Common myeloid progenitor, CD34-positive (primary cell): ENCODE measurements around the gene DHX9.

Experiments used
- CTCF ChIA-PET: fragments of 350-600 bp; sonication (Branson Sonifier 250); formaldehyde crosslinking; loops from one replicate; lab custom pipeline; 2021; ENCODE audit warnings: antibody characterized with exemption; lab: Charles Lee
- POLR2A ChIA-PET: fragments of 350-600 bp; sonication (Branson Sonifier 250); formaldehyde crosslinking; loops from one replicate; lab custom pipeline; 2021; ENCODE audit warnings: antibody characterized with exemption; lab: Charles Lee
- DNase-seq, 3 donors: peaks; one replicate each; pipeline versions ENCODE4 v3.0.0 to v3.0.0-alpha.2; 2013
- H3K27ac ChIP-seq, 2 experiments: 1 replicate in 1 of 2; 2 replicates in 1 of 2; pipeline ENCODE4 v1.7.0; 2013; ENCODE audit warnings: inconsistent platforms in 2 of 2, low read length in 2 of 2, mild to moderate bottlenecking in 2 of 2, low read depth in 1 of 2, moderate library complexity in 1 of 2; ENCODE audit not compliant: severe bottlenecking in 2 of 2, insufficient read depth in 1 of 2, poor library complexity in 1 of 2
- H3K27me3 ChIP-seq, 5 experiments: replicated peaks in 2 of 5; 1 replicate in 3 of 5; 2 replicates in 2 of 5; pipeline versions ENCODE4 v1.6.1 to v1.7.0; 2013; ENCODE audit warnings: low read length in 4 of 5, mild to moderate bottlenecking in 2 of 5, moderate library complexity in 2 of 5, inconsistent platforms in 1 of 5; ENCODE audit not compliant: insufficient read depth in 5 of 5, control insufficient read depth in 4 of 5
- H3K36me3 ChIP-seq, 4 experiments: 1 replicate in 2 of 4; 2 replicates in 2 of 4; pipeline versions ENCODE4 v1.6.1 to v1.7.0; 2013; ENCODE audit warnings: low read length in 3 of 4, control low read depth in 1 of 4, mild to moderate bottlenecking in 1 of 4; ENCODE audit not compliant: control insufficient read depth in 4 of 4, insufficient read depth in 4 of 4
- H3K4me1 ChIP-seq, 4 experiments: 1 replicate in 3 of 4; 2 replicates in 1 of 4; pipeline versions ENCODE4 v1.6.1 to v1.7.1; 2013; ENCODE audit warnings: low read length in 3 of 4, mild to moderate bottlenecking in 3 of 4, control low read depth in 1 of 4, inconsistent platforms in 1 of 4, moderate library complexity in 1 of 4; ENCODE audit not compliant: control insufficient read depth in 4 of 4, insufficient read depth in 4 of 4; ENCODE audit errors: control extremely low read depth in 1 of 4
- H3K4me3 ChIP-seq, 7 experiments: 1 replicate in 4 of 7; 2 replicates in 3 of 7; pipeline versions ENCODE4 v1.5.1 to v1.7.0; 2013; ENCODE audit warnings: mild to moderate bottlenecking in 7 of 7, low read length in 6 of 7, moderate library complexity in 6 of 7, inconsistent platforms in 2 of 7, low read depth in 2 of 7, control low read depth in 1 of 7; ENCODE audit not compliant: insufficient read depth in 4 of 7, control insufficient read depth in 1 of 7; ENCODE audit errors: extremely low read depth in 1 of 7
- H3K9me3 ChIP-seq, 5 experiments: 1 replicate in 4 of 5; 2 replicates in 1 of 5; pipeline versions ENCODE4 v1.6.1 to v1.7.1; 2013; ENCODE audit warnings: low read length in 4 of 5, mild to moderate bottlenecking in 2 of 5, inconsistent platforms in 1 of 5, low read depth in 1 of 5, moderate library complexity in 1 of 5; ENCODE audit not compliant: control insufficient read depth in 4 of 5, insufficient read depth in 2 of 5; ENCODE audit errors: control extremely low read depth in 1 of 5
- WGBS: methylation state at CpG from one replicate; pipeline ENCODE4 v1.1.5; 2013; ENCODE audit not compliant: insufficient coverage; 5-methylcytosine and 5-hydroxymethylcytosine counted together

Gene DHX9

GRCh38 chr1:182835806-182836205 is 3.3 kb upstream of the DHX9 start:
- H3K4me3 ChIP-seq = no peak overlapping the region
- H3K27ac ChIP-seq = no peak overlapping the region
- DNase-seq = no peak
- WGBS = 100% methylated on average over 8 of the region's 10 CpGs
- peaks cover 0 to 4% (median 0%) of the 10 kb centered on the region in 4 experiments for H3K36me3 ChIP-seq
- CTCF ChIA-PET = no interaction called here
- H3K4me1 ChIP-seq = peaks cover 7 to 16% (median 13%) of the 10 kb centered on the region in 4 experiments
- H3K9me3 ChIP-seq = no peaks in the 10 kb centered on the region
- POLR2A ChIA-PET = no interaction called here
- no peaks in the 10 kb centered on the region for H3K27me3 ChIP-seq

DNA sequence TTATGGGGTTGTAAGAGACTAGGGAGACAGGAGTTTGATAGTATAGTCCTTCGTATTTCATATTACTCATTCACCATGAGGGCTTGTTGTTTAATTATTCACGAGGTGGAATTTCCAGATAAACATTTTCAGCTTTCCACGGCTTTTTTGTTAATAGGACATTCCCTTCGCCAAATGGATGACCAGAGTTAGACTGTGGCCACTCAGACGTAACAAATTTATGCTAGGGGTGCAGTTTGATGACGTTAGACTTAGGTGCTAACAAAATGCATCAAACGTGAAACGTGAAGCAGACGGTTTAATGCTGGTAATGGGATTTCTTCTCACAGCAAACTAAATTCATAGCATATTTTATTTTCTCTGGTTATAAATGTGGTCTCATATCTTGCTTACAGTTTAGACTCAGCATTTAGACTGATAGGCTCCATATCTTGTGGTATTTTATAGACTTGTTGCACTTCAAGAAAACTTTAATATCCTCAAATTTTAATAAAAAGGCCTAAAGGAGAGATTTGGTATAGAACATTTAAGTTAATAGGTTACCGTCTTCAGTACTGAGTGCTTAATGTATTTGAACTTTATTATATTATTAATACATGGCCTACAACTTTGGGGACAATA is 2.3 kb downstream of the DHX9 start:
- peak overlapping the region in 1 of 2 experiments; percentile 26 for H3K27ac ChIP-seq
- peaks cover 14 to 54% (median 27%) of the 10 kb centered on the region in 4 experiments for H3K36me3 ChIP-seq
- no peak for DNase-seq
- H3K27me3 ChIP-seq = no peaks in the 10 kb centered on the region
- CTCF ChIA-PET = interaction anchor here (0.9 kb wide), 1 partner anchor 22 kb away, joined by 3 read pairs; no protein-coding TSS in a partner anchor
- WGBS = 100% methylated on average over 2 of the region's 10 CpGs
- H3K9me3 ChIP-seq = no peaks in the 10 kb centered on the region
- peaks cover 10 to 31% (median 26%) of the 10 kb centered on the region in 4 experiments for H3K4me1 ChIP-seq
- peak overlapping the region in 3 of 7 experiments; percentile 19 to 90 (median 70) for H3K4me3 ChIP-seq
- POLR2A ChIA-PET = interaction anchor here (0.7 kb wide), 1 partner anchor 229 kb away, joined by 8 read pairs; no protein-coding TSS in a partner anchor

DNA sequence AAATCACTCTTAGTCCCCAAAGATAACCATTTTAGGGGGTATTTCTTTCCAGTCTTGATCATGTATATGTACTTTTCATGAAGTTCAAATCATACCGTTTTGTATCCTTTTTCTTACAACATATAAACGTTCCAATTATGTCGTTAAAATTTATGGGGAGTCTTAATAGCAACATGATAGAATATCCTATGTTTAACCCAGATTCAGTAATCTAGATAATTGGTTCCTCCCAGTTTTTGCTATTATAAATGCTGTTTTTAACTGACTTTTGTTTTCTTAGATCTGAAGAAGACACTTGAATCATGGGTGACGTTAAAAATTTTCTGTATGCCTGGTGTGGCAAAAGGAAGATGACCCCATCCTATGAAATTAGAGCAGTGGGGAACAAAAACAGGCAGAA is 3.1 kb downstream of the DHX9 start:
- no peak for DNase-seq
- ChIA-PET POLR2A (no interaction called here), CTCF (interaction anchor here (0.8 to 1.4 kb wide), 2 partner anchors 25 to 238 kb away, joined by 3 read pairs; no protein-coding TSS in a partner anchor)
- Histone ChIP-seq H3K27me3 (no peaks in the 10 kb centered on the region), H3K9me3 (no peaks in the 10 kb centered on the region), H3K36me3 (peaks cover 17 to 62% (median 31%) of the 10 kb centered on the region in 4 experiments), H3K4me3 (peak overlapping the region in 2 of 7 experiments; percentile 10 to 13), H3K27ac (no peak overlapping the region), H3K4me1 (peaks cover 10 to 31% (median 26%) of the 10 kb centered on the region in 4 experiments)
- WGBS = 100% methylated on average over 1 of the region's 4 CpGs

- WGBS = 100% methylated on average over 1 of the region's 1 CpG
- no peak for DNase-seq
- H3K9me3 ChIP-seq = no peaks in the 10 kb centered on the region
- no peak overlapping the region for H3K27ac ChIP-seq
- no peak overlapping the region for H3K4me3 ChIP-seq
- H3K36me3 ChIP-seq = peaks cover 33 to 91% (median 54%) of the 10 kb centered on the region in 4 experiments
- CTCF ChIA-PET = no interaction called here
- peaks cover 7 to 22% (median 17%) of the 10 kb centered on the region in 4 experiments for H3K4me1 ChIP-seq
- H3K27me3 ChIP-seq = no peaks in the 10 kb centered on the region
- POLR2A ChIA-PET = no interaction called here
Observed at GRCh38 chr1:182845379-182845778, 6.2 kb downstream of the DHX9 start.

DNA sequence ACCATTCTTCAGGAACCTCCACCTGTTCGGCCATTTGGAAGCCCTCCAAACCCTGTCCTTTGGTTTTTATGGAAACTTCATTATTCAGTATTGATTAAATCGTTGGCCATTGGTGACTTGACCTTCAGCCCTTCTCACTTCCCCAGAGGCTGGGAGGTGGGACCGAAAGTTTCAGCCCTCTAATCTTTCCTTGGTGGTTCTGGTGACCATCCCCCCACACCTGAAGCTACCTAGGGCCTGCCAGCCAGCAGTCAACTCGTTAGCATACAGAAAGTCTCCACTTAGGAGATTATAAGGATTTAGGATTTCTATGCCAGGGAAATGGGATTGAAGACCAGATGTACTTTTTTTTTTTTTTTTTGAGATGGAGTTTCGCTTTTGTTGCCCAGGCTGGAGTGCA is 6.7 kb downstream of the DHX9 start:
- WGBS = 93% methylated on average over 2 of the region's 5 CpGs
- POLR2A ChIA-PET = no interaction called here
- CTCF ChIA-PET = no interaction called here
- no peaks in the 10 kb centered on the region for H3K9me3 ChIP-seq
- peaks cover 35 to 92% (median 57%) of the 10 kb centered on the region in 4 experiments for H3K36me3 ChIP-seq
- peak overlapping the region in 1 of 2 experiments; percentile 32 for H3K27ac ChIP-seq
- DNase-seq = no peak
- peaks cover 2 to 17% (median 12%) of the 10 kb centered on the region in 4 experiments for H3K4me1 ChIP-seq
- H3K4me3 ChIP-seq = no peak overlapping the region
- H3K27me3 ChIP-seq = no peaks in the 10 kb centered on the region

DNA sequence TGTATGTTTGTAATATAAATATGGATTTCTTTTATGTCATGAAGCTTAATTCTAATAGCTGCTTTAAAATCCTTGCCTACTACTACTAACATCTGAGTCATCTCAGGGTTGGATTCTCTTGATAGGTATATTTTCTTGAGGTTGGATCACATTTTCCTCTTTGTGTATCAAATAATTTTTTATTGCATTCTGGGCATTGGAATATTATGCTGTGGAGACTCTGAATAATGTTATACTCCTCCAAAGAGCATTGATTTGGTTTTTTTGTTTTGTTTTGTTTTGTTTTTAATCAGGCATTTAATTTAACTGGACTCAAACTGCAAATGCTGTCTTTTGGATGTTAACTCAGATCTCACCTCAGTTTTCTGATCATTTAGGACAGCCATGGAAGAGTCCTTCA is 8.0 kb downstream of the DHX9 start:
- H3K27me3 ChIP-seq = no peaks in the 10 kb centered on the region
- ChIA-PET POLR2A (no interaction called here), CTCF (interaction anchor here (0.8 to 1.0 kb wide), 2 partner anchors 14 to 251 kb away, joined by 3 to 4 read pairs; no protein-coding TSS in a partner anchor)
- H3K36me3 ChIP-seq = peaks cover 36 to 92% (median 63%) of the 10 kb centered on the region in 4 experiments
- H3K9me3 ChIP-seq = no peaks in the 10 kb centered on the region
- H3K4me3 ChIP-seq = no peak overlapping the region
- no peak overlapping the region for H3K27ac ChIP-seq
- peaks cover 0 to 7% (median 3%) of the 10 kb centered on the region in 4 experiments for H3K4me1 ChIP-seq
- DNase-seq = no peak

DNA sequence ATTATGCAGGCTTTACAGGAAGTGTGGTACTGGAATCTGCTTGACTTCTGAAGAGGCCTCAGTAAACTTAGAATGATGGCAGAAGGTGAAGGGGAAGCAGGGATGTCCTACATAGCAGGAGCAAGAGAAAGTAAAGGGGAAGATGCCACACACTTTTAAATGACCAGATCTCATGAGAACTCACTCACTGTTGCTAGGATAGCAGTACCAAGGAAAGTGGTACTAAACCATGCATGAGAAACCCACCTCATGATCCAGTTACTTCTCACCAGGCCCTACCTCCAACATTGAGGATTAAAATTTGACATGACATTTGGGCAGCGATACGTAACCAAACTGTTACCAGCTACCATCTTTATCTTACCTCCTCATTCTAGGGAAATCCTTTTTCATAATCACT is 9.6 kb downstream of the DHX9 start:
- peaks cover 40 to 91% (median 72%) of the 10 kb centered on the region in 4 experiments for H3K36me3 ChIP-seq
- H3K4me1 ChIP-seq = peaks cover 0 to 2% (median 0%) of the 10 kb centered on the region in 4 experiments

More for the DNA sequence above, 9.6 kb downstream of the DHX9 start:
- ChIA-PET CTCF (no interaction called here), POLR2A (no interaction called here)
- H3K27ac ChIP-seq = no peak overlapping the region
- no peaks in the 10 kb centered on the region for H3K27me3 ChIP-seq
- 100% methylated on average over 2 of the region's 2 CpGs for WGBS
- no peaks in the 10 kb centered on the region for H3K9me3 ChIP-seq
- no peak for DNase-seq
- no peak overlapping the region for H3K4me3 ChIP-seq
